CD4-positive, alpha-beta T cell treated with Interleukin-1 beta for 1 hour (primary cell): ENCODE results near the gene SLC1A2.

ENCODE experiments used
- DNase-seq, 2 donors: peaks; one replicate each; pipeline ENCODE4 v3.0.0-alpha.2; 2020 to 2022

SLC1A2 gene

GRCh38 chr11:35419184-35419829 is at the start of gene SLC1A2:
SLC1A2 (minus strand) TSS chr11:35419558; CDS start chr11:35418966, 592 bp downstream.
- no peak for DNase-seq

DNA sequence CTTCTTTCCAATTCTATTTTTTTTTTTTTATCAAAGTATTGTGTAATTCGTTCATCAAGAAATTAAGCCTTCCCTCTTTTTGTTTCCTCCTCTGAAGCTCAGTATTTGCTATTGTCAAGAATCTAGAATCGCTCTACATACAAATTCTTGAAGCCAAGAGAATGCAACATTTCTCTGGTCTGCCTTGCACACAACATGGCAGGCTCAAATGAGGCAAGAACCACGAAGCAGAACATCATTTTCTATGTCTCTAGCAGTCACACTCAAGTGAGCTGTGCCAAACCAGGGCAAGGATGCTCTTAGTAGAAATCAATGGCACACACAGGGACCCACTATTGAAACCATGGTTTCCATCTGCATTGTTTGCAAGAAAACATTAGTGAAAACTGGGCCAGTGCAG is 46.7 kb upstream of the SLC1A2 start:
- no peak for DNase-seq

DNA sequence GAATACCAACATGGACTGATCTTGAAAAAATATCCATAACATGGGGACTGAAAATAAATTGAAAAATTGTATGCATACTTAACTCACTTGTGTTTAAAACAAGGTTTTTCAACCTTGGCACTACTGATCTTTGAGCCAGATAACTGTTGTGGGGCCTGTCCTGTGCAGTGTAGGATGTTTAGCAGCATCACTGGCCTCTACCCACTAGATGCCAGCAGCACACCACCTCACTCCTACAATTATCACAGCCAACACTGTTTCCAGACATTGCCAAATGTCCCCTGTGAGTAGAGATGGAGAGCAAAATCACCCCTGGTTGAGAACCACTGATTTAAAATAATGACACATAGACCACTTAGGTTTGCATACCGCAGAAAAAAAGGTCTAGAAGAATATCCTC is 45.0 kb upstream of the SLC1A2 start:
- no peak for DNase-seq

DNA sequence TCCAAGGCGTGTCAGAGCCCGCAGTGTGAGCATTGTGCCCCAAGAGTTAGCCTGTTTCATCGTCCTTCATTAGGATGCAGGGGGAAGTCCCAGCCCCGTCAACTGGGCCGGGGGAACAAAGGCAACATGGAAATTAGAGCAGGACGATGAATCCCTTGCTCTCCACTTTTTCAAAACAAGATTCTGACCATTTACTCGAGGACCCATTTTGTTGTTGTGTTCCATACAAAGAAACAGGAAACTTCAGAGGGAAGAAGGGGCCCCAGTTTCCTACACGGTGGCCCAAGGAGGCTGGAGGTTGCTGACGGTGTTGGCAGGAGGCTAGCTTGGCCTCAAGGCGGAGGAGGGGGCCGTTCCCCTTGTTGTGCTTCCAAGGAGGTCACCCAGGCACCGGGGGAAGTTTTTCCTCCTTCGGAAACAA is 44.0 kb upstream of the SLC1A2 start:
- no peak for DNase-seq

- no peak for DNase-seq
These were observed 42.7 kb upstream of the SLC1A2 start for GRCh38 chr11:35461917-35462538.

DNA sequence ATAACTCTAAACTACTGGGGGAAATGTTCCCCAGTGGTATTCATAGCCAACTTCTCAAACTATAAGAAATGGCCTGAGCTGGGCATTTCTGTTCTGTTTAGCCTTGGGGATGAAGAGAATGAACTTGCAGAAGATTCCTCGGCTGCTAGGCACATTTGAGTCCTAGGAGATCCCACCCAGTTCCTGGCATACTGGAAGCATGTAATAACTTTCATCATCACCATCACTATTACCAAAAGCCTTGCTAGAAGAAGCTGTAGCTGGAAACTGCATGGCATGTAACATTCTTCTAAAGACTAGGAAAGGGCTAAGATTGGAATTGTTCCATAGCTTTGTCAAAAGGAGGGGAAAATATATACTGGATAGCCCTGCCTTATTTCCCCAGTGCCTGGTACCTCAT is 40.1 kb upstream of the SLC1A2 start:
- no peak for DNase-seq

GRCh38 chr11:35458846-35459245 is 39.5 kb upstream of the SLC1A2 start:
- DNase-seq: no peak

DNA sequence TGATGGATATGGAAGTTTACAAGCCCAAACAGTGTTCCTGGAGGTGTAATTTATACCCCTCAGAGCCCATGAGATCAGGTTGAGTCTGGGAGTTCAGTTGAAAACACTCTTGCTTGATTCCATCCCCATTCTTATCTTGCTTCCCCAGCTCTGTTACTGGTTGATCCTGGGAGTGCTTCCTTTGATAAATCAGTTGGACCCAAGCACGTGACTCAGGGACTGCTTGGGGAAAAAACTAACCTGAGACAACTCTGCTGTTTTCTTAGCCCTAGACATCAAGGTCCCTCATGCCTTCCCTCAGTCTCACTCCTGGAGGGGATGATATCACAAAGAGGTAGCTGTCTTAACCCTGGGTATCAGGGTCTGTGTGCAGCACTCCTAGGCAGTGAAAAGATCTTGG is 35.0 kb upstream of the SLC1A2 start:
- DNase-seq: no peak

- DNase-seq: no peak
These were observed 17.4 kb upstream of the SLC1A2 start for GRCh38 chr11:35436581-35437250.

- no peak for DNase-seq
These were observed 14.2 kb upstream of the SLC1A2 start for GRCh38 chr11:35433588-35433987.

- DNase-seq: no peak
These were observed 13.1 kb upstream of the SLC1A2 start for GRCh38 chr11:35432464-35432863.

GRCh38 chr11:35427071-35427470 is 7.7 kb upstream of the SLC1A2 start:
- DNase-seq: no peak

DNA sequence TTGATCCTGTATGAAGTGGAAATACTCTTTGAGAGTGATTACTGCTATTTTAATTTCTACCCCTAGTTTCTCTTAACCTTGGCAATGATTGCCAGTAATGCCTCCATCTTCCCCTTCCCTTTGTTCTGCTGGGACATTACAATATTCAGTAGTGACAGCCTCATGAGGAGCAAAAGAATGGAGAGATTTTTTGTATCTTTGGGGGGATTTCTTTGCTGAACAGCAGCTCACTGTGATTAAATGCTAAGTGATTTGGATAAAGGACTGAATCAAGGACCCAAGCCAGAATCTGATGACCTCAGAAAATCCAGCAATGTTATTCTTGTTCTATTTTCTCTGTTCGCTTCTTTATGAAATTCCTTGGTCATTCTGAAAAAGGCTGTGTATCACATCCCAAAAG is 7.0 kb upstream of the SLC1A2 start:
- DNase-seq: no peak

GRCh38 chr11:35425603-35426212 is 6.3 kb upstream of the SLC1A2 start:
- no peak for DNase-seq

GRCh38 chr11:35424157-35424940 is 5.0 kb upstream of the SLC1A2 start:
- no peak for DNase-seq

- DNase-seq: no peak
These were observed 1.0 kb upstream of the SLC1A2 start for GRCh38 chr11:35420371-35420770.

- no peak for DNase-seq
These were observed 524 bp upstream of the SLC1A2 start for GRCh38 chr11:35419830-35420333.

- DNase-seq: no peak
These were observed 825 bp downstream of the SLC1A2 start for GRCh38 chr11:35418282-35419183.

DNA sequence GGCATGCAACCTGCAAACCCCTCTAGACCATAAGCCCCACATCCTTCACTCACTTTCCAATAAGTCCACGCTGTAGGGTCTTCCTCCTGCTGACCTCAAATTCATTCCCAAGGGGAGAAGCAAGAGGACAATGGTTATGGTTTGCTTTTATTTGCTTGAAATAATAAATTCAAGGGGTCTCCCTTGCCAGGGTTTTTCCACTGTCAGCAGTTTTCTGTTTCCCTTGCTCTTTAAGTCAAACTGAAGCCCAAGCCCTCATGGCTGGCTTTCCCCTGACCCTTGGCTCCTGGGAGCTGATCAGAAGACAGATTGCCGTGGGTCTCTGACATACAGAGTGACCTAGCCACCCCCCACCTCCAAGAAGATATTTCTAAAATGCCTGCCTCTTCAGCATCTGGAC is 3.9 kb downstream of the SLC1A2 start:
- no peak for DNase-seq

DNA sequence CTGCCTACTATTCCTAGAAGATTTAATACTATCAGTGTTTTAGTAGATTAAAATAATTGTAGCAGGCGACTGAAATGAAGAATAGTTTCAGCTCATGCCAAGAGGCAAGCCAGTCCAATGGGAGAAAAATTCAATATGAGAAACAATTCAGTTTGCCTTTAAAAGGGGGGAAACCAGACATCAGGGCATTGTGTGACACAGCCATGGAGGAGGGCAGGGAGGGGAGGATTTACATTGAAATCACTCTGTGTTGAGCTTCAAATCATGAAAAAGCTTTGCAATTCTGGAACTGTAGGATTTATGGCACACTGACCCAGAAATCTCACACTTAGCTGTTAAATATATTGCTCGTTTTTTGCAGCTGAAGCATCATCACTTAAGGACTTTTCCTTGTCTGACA is 4.6 kb downstream of the SLC1A2 start:
- DNase-seq: no peak

GRCh38 chr11:35414311-35414710 is 5.0 kb downstream of the SLC1A2 start:
- DNase-seq: no peak

GRCh38 chr11:35413598-35413997 is 5.8 kb downstream of the SLC1A2 start:
- DNase-seq: no peak
